ENCODE measurements around the gene GNAZ. TPM values are rescaled to one million over a fixed set of nuclear protein-coding genes. Genes with fewer than 3 reads are reported as not detected.

GNAZ gene
- polyA plus RNA-seq, 1 donor from 2014 or later, result 52.0 TPM

DNA sequence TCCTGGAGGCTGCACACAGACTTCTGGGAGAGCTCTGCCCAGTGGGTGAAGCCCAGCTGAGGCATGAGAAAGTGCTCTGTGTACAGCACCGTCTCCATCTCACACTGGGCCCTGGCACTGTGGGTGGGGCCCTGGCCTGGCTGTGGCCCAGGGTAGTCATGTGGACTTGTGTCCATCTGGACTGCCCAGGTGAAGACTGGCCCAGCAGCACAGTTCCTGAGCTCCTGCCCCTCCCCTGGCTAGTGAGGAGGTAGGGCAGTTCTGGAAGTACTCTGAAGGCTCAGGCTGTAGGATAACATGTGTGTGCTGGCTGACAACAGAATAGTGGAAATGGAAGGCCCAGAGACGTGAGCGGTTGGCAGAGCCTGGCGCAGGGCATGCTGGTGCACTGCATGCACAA, 36.0 kb downstream of the GNAZ start (continued):
- no peak for TF ChIP-seq EZH2 (IDR thresholded peaks at IDR 0.05; ENCODE audit: borderline replicate concordance, insufficient read depth, low read length, poor library complexity, severe bottlenecking)

DNA sequence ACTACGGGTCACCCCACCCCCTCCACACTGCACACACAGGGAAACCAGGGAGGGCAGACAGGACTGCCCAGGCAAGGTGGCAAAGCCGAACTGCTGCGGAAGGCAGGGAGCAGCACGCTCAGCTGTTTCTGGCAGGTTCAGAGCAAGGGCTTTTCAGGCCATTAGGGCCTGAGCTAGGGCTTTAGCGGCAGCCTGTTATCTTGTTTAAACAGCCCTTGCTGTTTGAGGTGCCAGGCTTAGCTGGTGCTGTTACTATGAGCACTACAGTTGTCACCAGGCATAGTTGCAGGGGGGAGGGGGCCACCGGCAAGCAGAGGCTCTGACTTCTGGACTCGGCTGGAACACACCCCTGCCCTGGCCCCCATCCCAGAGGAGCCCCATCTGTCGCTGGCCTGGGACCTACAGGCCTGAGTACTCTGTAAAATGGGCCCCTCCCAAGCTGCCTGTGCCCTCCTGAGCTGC, 36.6 kb downstream of the GNAZ start:
- Histone ChIP-seq H3K4me3 (ENCODE audit: low read length) (no peak overlapping the region), H3K9ac (ENCODE audit: low read length) (no peak overlapping the region), H3F3A (ENCODE audit: insufficient read depth, low read length, poor library complexity, severe bottlenecking) (no peaks in the 10 kb centered on the region), H3K9me2 (ENCODE audit: insufficient read depth, low read length) (no peaks in the 10 kb centered on the region), H3K9me3 (ENCODE audit: low read length) (no peaks in the 10 kb centered on the region), H2AFZ (ENCODE audit: low read depth, low read length) (no peak overlapping the region), H3K27me3 (ENCODE audit: insufficient read depth, low read depth, low read length) (no peaks in the 10 kb centered on the region), H3K27ac (ENCODE audit: low read length) (no peak overlapping the region), H3K4me2 (ENCODE audit: low read length) (no peak overlapping the region), H4K20me1 (ENCODE audit: insufficient read depth) (no peaks in the 10 kb centered on the region), H3K79me2 (replicated peaks; ENCODE audit: insufficient read depth, low read length) (no peaks in the 10 kb centered on the region), H3K36me3 (ENCODE audit: insufficient read depth, low read length) (no peaks in the 10 kb centered on the region)
- TF ChIP-seq RAD21 (conservative IDR thresholded peaks at IDR 0.05), result no peak
- TF ChIP-seq, protein P1, sequence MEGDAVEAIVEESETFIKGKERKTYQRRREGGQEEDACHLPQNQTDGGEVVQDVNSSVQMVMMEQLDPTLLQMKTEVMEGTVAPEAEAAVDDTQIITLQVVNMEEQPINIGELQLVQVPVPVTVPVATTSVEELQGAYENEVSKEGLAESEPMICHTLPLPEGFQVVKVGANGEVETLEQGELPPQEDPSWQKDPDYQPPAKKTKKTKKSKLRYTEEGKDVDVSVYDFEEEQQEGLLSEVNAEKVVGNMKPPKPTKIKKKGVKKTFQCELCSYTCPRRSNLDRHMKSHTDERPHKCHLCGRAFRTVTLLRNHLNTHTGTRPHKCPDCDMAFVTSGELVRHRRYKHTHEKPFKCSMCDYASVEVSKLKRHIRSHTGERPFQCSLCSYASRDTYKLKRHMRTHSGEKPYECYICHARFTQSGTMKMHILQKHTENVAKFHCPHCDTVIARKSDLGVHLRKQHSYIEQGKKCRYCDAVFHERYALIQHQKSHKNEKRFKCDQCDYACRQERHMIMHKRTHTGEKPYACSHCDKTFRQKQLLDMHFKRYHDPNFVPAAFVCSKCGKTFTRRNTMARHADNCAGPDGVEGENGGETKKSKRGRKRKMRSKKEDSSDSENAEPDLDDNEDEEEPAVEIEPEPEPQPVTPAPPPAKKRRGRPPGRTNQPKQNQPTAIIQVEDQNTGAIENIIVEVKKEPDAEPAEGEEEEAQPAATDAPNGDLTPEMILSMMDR (IDR thresholded peaks at IDR 0.05; ENCODE audit: poor library complexity, severe bottlenecking), result no peak
- no peak for TF ChIP-seq MXI1 (conservative IDR thresholded peaks at IDR 0.05; ENCODE audit: poor library complexity, severe bottlenecking)
- no peak for TF ChIP-seq POLR2AphosphoS5 (IDR thresholded peaks at IDR 0.05)
- no peak for TF ChIP-seq SMC3 (conservative IDR thresholded peaks at IDR 0.05; ENCODE audit: poor library complexity)
- TF ChIP-seq, protein P2, sequence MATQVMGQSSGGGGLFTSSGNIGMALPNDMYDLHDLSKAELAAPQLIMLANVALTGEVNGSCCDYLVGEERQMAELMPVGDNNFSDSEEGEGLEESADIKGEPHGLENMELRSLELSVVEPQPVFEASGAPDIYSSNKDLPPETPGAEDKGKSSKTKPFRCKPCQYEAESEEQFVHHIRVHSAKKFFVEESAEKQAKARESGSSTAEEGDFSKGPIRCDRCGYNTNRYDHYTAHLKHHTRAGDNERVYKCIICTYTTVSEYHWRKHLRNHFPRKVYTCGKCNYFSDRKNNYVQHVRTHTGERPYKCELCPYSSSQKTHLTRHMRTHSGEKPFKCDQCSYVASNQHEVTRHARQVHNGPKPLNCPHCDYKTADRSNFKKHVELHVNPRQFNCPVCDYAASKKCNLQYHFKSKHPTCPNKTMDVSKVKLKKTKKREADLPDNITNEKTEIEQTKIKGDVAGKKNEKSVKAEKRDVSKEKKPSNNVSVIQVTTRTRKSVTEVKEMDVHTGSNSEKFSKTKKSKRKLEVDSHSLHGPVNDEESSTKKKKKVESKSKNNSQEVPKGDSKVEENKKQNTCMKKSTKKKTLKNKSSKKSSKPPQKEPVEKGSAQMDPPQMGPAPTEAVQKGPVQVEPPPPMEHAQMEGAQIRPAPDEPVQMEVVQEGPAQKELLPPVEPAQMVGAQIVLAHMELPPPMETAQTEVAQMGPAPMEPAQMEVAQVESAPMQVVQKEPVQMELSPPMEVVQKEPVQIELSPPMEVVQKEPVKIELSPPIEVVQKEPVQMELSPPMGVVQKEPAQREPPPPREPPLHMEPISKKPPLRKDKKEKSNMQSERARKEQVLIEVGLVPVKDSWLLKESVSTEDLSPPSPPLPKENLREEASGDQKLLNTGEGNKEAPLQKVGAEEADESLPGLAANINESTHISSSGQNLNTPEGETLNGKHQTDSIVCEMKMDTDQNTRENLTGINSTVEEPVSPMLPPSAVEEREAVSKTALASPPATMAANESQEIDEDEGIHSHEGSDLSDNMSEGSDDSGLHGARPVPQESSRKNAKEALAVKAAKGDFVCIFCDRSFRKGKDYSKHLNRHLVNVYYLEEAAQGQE (IDR thresholded peaks at IDR 0.05; ENCODE audit: borderline replicate concordance), result no peak
- TF ChIP-seq EP300 (conservative IDR thresholded peaks at IDR 0.05; ENCODE audit: poor library complexity, severe bottlenecking), result no peak
- TF ChIP-seq EZH2 (IDR thresholded peaks at IDR 0.05; ENCODE audit: borderline replicate concordance, insufficient read depth, low read length, poor library complexity, severe bottlenecking), result no peak
- TF ChIP-seq TAF1 (IDR thresholded peaks at IDR 0.05; ENCODE audit: low read depth), result no peak

DNA sequence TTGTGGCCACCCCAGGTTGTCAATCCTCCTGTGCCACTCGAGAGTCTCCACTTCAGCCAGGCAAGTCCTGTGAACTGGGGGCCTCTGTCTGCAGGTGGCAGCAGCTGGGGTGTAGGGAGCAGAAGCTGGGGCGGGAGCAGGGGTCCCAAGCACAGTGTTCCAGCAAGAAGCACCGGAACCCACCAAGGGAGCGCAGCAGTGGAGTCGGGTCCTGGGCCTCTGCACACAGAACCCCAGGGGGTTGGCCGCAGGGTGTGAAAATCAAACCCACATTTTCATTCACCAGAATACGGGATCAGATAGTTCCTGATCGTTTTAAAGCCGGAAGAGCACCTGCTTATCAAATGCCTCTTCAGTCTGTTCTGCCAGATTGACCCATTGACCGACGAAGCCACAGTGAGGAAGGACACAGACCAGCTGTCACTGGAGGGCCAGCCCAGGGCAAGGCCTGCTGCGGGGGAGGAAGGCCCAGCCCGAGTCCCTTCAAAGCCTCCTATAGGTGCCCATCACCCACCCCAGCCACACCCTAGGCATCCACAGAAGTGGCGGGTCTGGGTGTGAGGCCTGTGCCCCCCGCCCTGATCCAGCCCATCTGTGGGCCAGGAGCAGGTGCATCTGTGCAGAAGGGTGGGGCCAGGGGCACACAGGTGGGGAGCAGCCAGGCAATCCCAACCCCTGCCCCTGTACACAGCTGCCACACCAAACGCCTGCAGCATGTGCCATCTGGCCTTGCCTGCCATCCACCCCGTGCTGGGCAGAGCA, 37.3 kb downstream of the GNAZ start:
- Histone ChIP-seq H3K4me2 (ENCODE audit: low read length) (no peak overlapping the region), H3K36me3 (ENCODE audit: insufficient read depth, low read length) (no peaks in the 10 kb centered on the region), H3K27me3 (ENCODE audit: insufficient read depth, low read depth, low read length) (no peaks in the 10 kb centered on the region), H3K9me3 (ENCODE audit: low read length) (no peaks in the 10 kb centered on the region), H3K27ac (ENCODE audit: low read length) (no peak overlapping the region), H3K9ac (ENCODE audit: low read length) (no peak overlapping the region), H4K20me1 (ENCODE audit: insufficient read depth) (no peaks in the 10 kb centered on the region), H3K9me2 (ENCODE audit: insufficient read depth, low read length) (no peaks in the 10 kb centered on the region), H3K79me2 (replicated peaks; ENCODE audit: insufficient read depth, low read length) (no peaks in the 10 kb centered on the region), H3F3A (ENCODE audit: insufficient read depth, low read length, poor library complexity, severe bottlenecking) (no peaks in the 10 kb centered on the region), H3K4me3 (ENCODE audit: low read length) (no peak overlapping the region), H2AFZ (ENCODE audit: low read depth, low read length) (no peak overlapping the region)
- TF ChIP-seq, protein P2 (IDR thresholded peaks at IDR 0.05; ENCODE audit: borderline replicate concordance), result no peak
- TF ChIP-seq POLR2AphosphoS5 (IDR thresholded peaks at IDR 0.05), result no peak
- TF ChIP-seq, protein P1 (IDR thresholded peaks at IDR 0.05; ENCODE audit: poor library complexity, severe bottlenecking), result no peak
- no peak for TF ChIP-seq SMC3 (conservative IDR thresholded peaks at IDR 0.05; ENCODE audit: poor library complexity)
- TF ChIP-seq RAD21 (conservative IDR thresholded peaks at IDR 0.05), result no peak
- no peak for TF ChIP-seq EP300 (conservative IDR thresholded peaks at IDR 0.05; ENCODE audit: poor library complexity, severe bottlenecking)
- TF ChIP-seq TAF1 (IDR thresholded peaks at IDR 0.05; ENCODE audit: low read depth), result no peak
- no peak for TF ChIP-seq EZH2 (IDR thresholded peaks at IDR 0.05; ENCODE audit: borderline replicate concordance, insufficient read depth, low read length, poor library complexity, severe bottlenecking)
- no peak for TF ChIP-seq MXI1 (conservative IDR thresholded peaks at IDR 0.05; ENCODE audit: poor library complexity, severe bottlenecking)
